Muscle of arm (tissue), 14 donors: Measurements from ENCODE around the gene MYOM1. TPM values are rescaled to one million over a fixed set of nuclear protein-coding genes. Genes with fewer than 3 reads are reported as not detected.

Experiments
- DNase-seq: peaks from one replicate; pipeline ENCODE4 v3.0.0-alpha.2; 2013
- long read RNA-seq, 11 donors: transcript quantifications; one replicate each; lab custom pipeline, GENCODE V29; 2026
- polyA plus RNA-seq, 12 donors: library from polyadenylated mRNA; unstranded; fragments of 120-200 nt; gene quantifications; one replicate each; pipeline ENCODE4 v1.2.1, GENCODE V29; 2013; ENCODE audit not compliant: insufficient read length in 12 of 12

MYOM1 gene
- 100 to 1,000 TPM; 243 to 883 (median 640) TPM for polyA plus RNA-seq
- long read RNA-seq, donor 1, result 0 reads
- long read RNA-seq, donor 2, full-length matches to known transcripts, result 40 of 317 reads
- long read RNA-seq, donor 2, partial matches to known transcripts, result 272 of 317 reads
- long read RNA-seq, donor 2, other reads (novel, unspliced or antisense), result 5 of 317 reads
- long read RNA-seq, donor 3, full-length matches to known transcripts, result 8 of 217 reads
- long read RNA-seq, donor 3, partial matches to known transcripts, result 209 of 217 reads
- long read RNA-seq, donor 3, other reads (novel, unspliced or antisense), result 0 of 217 reads
- long read RNA-seq, donor 4, full-length matches to known transcripts, result 14 of 263 reads
- long read RNA-seq, donor 4, partial matches to known transcripts, result 249 of 263 reads
- long read RNA-seq, donor 4, other reads (novel, unspliced or antisense), result 0 of 263 reads
- long read RNA-seq, donor 5, full-length matches to known transcripts, result 21 of 534 reads
- long read RNA-seq, donor 5, partial matches to known transcripts, result 513 of 534 reads
- long read RNA-seq, donor 5, other reads (novel, unspliced or antisense), result 0 of 534 reads
- long read RNA-seq, donor 6, full-length matches to known transcripts, result 12 of 189 reads
- long read RNA-seq, donor 6, partial matches to known transcripts, result 177 of 189 reads
- long read RNA-seq, donor 6, other reads (novel, unspliced or antisense), result 0 of 189 reads
- long read RNA-seq, donor 7, full-length matches to known transcripts, result 16 of 1,003 reads
- long read RNA-seq, donor 7, partial matches to known transcripts, result 438 of 1,003 reads
- long read RNA-seq, donor 7, other reads (novel, unspliced or antisense), result 549 of 1,003 reads
- long read RNA-seq, donor 8, full-length matches to known transcripts, result 37 of 2,774 reads
- long read RNA-seq, donor 8, partial matches to known transcripts, result 1,785 of 2,774 reads
- long read RNA-seq, donor 8, other reads (novel, unspliced or antisense), result 952 of 2,774 reads
- long read RNA-seq, donor 9, full-length matches to known transcripts, result 6 of 97 reads
- long read RNA-seq, donor 9, partial matches to known transcripts, result 91 of 97 reads
- long read RNA-seq, donor 9, other reads (novel, unspliced or antisense), result 0 of 97 reads
- long read RNA-seq, donor 10, full-length matches to known transcripts, result 34 of 592 reads
- long read RNA-seq, donor 10, partial matches to known transcripts, result 558 of 592 reads
- long read RNA-seq, donor 10, other reads (novel, unspliced or antisense), result 0 of 592 reads
- long read RNA-seq, donor 11, full-length matches to known transcripts, result 21 of 327 reads
- long read RNA-seq, donor 11, partial matches to known transcripts, result 306 of 327 reads
- long read RNA-seq, donor 11, other reads (novel, unspliced or antisense), result 0 of 327 reads

- no peak for DNase-seq
Observed at GRCh38 chr18:3219631-3220335, at the start of gene MYOM1. TSS of gene MYOM1 (minus strand) at chr18:3219968. CDS start at chr18:3215223, 4,745 bp downstream.

GRCh38 chr18:3269241-3269913 is 49.6 kb upstream of the MYOM1 start:
- no peak for DNase-seq

GRCh38 chr18:3268306-3268705 is 48.5 kb upstream of the MYOM1 start:
- DNase-seq, result no peak

DNA sequence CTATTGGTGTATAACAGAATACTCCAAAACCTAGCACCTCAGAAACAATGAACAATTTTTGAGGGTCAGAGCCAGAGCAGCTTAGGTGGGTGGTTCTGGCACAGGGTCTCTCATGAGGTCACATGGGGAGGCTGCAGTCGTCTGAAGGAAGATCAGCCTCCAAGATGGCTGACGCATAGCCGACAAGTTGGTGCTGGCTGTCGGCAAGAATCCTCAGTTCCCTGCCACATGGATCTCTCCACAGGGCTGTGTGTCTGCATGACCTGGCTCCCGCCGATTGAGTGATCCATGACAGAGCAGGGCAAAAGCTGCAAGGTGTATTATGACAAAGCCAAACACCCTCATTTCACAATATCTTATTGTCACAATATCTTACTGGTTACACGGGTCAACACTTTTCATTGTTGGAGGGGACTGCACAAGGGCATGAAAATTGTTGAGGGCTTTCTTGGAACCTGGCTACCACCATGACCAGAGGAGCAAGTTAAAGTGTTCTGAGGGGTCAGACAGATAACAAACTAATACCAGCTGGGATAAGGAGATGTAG is 46.4 kb upstream of the MYOM1 start:
- no peak for DNase-seq

- no peak for DNase-seq
Observed at GRCh38 chr18:3265564-3266033, 45.8 kb upstream of the MYOM1 start.

DNA sequence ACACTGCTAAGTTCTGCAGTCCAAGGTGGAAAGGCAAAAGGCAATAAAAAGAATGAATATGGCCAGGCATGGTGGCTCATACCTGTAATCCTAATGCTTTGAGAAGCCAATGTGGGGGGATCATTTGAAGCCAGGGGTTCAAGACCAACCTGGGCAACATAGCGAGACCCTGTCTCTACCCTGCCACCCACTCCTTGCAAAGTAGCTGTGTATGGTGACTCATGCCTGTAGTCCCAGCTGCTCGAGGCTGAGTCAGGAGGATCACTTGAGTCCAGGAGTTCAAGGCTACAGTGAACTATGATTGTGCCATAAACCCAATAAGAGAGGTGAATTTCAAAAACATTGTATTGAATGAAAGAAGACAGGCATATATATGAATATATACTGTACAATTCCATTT is 44.6 kb upstream of the MYOM1 start:
- no peak for DNase-seq

DNA sequence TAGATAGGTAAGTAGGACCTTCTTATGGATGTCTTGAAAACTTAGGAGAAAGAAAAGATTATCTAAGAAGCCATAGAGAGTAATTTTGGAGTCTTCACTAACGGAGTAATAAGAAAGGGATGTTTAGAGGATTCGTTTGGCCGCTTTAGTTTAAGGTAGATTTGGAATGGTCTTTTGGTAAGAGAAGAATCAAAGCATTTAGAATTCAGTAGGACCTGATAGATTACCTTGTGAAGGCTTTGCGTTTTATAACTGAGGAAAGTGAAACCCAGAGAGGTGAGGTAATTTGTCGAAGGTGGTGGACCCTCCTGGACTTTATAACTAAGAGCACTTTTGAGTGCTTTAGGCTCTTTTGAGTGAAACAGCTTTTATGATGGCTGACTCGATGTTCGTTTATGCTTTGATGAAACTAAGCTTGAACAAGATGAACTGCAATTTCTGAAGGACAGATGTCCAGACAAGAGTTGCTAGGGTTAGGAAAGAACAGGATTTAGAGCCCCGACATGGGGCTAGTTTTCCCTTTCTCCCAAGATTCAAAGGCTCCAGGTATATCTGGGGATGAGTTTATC is 43.4 kb upstream of the MYOM1 start:
- no peak for DNase-seq

DNA sequence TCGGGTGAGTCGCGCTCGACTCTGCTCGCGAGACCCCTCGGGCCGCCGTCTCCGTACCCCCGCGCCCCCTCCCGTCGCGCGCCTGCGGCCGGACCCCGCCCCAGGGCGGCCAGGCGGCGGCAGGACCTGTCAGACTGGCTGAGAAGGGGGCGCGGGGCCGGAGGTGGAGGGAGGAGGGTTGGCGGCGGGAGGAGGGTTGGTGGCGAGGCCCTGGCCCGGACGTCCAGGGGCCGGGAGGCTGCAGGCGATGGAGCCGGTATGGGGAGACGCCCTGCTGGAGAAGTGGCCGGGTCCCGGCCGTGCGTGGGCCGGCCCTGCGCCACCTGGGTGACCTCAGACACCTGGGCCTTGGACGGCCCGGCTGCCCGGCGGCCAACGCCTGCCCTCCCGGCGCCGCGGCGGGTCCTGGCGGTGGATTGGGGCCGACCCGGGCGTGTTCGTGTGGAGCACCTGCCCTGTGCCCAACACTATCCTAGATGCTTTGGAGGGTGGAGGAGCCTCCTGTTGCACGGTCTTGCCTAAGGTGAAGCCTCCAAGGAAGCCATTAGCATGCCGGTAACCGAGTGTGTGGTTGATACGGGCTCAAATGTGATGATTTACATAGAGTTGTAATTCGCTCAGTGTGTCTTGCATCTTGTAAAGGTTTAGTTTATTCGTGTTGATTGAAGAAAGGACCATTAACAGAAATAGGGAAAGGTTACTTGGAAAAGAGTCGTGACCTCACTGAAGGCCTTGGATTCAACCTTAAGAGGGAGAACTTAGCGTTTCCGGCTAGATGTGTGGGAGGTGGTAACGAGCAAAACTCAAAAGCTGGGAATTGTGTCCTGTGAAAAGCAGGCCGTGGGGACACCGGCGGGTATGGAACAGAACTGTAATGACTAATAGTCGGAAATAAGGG is 42.7 kb upstream of the MYOM1 start:
- DNase-seq, result no peak

DNA sequence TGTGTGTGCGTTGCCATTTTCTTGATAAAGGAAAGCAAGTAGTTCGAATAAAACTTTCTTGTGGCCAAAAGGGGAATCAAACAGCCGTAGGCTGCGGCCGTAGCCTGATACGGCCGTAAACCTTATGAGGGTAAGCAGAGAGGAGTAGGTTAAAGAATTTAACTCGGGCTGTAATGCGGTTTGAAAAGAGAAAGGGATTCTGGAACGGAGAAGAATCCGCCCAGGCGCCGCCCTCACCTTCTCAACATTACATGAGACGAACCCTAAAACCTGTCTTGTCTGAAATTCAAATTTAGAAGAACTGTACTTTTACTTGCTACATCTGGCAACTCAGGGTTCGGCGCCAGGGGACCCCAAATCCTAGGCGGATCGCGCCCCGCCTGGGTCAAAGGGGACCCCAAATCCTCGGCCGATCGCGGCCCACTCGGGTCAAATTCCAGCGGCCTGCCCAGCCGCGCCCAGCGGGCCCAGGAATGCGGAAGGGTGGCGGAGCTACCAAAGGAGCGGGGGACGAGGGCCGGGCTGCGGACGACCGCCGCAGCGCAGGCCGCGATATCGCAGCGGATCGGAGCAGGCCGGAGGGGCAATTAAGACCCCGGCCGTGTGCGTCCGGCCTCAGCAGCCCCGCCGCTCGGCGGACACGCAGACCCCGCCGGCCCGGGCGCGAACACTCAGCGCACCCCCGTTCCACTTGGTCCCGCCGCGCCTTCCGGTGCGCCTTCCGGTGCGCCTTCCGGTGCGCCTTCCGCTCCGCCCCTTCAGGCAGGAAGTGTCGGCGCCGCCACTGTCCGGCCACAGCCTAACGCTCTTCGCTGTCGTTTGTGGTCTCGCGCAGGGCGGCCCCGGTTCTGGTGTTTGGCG is 41.8 kb upstream of the MYOM1 start, which contains the start of gene MYL12B:
MYL12B (plus strand) TSS at position 761 of the 861 bp plus-strand sequence. CDS start 10,766 bp downstream, outside the sequence.
- peak; percentile 84 for DNase-seq

GRCh38 chr18:3260995-3261372 is 41.2 kb upstream of the MYOM1 start:
- no peak for DNase-seq

DNA sequence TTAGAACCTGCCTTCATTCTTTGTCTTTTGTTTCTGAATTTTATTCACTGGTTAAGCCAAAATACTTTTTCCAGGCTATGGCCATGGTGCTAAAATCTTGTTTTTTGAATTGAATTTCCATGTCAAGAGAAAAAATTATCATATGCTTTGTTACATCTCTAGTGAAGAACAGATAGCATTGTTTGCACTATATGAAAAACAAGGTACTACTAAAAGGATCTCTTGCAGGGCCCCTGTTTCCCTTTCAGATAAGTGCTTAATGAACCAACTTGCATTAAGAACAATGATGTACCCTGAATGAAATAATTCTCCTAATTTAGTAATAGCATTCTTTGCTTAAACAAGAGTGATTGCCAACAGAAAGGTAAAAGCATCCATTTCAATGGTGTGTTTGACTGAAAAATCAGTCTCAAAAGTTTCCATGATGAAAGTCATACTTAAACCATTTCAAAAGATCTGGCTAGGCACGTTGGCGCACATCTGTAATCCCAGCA is 37.9 kb upstream of the MYOM1 start:
- no peak for DNase-seq

GRCh38 chr18:3256693-3257626 is 37.2 kb upstream of the MYOM1 start:
- no peak for DNase-seq

GRCh38 chr18:3255611-3256165 is 35.9 kb upstream of the MYOM1 start:
- DNase-seq, result no peak

GRCh38 chr18:3254725-3255124 is 35.0 kb upstream of the MYOM1 start:
- DNase-seq, result no peak

DNA sequence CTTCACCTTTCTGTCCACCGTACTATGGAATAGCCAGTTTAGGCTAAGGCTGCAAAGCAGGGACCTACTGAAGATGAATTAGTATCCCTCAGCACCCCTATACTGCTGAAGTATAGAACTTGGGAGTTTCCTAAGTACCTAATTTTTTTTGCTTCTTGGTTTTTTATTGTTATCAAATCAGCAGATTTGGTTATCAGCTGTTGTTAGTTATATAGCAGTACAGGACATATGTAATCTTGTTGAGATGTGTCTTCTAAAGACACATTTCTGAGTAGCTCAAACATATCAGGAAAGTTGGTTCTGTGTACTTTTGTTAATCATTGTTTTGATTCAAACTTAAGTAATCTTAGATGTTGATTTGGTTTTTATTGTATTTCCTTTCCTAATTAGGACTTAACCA is 33.1 kb upstream of the MYOM1 start:
- no peak for DNase-seq

DNA sequence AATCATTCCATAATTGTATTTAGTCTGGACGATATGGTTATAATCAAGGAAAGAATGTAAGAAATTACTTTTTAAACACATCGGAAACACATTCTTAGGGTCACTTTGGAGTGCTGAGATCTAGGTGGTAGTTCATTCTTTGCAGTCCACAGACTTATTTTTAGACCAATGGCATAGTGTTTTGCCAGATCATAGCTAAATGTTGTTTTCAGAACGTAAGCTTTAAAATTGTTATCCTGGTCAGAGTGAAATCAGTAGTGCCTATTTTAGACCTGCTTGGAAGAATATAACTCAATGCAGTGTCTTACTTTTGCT is 32.2 kb upstream of the MYOM1 start:
- no peak for DNase-seq
